Osteoblast (primary cell): ENCODE data around the gene AGTRAP. TPM values are rescaled to one million over a fixed set of nuclear protein-coding genes. Genes with fewer than 3 reads are reported as not detected.

Experiments
- DNase-seq: peaks from one replicate; pipeline ENCODE4 v3.0.0; 2011; ENCODE audit warnings: low spot score, mixed read lengths; ENCODE audit not compliant: insufficient read length; ENCODE audit errors: missing footprints
- H2AFZ ChIP-seq: 2 replicates; pipeline ENCODE4 v1.6.0; 2011; ENCODE audit warnings: mild to moderate bottlenecking, low read length
- H3K27ac ChIP-seq: 2 replicates; pipeline ENCODE4 v1.5.1; 2011; ENCODE audit warnings: mild to moderate bottlenecking, low read depth, low read length, moderate library complexity
- H3K27me3 ChIP-seq: 2 replicates; pipeline ENCODE4 v1.6.0; 2012; ENCODE audit warnings: mild to moderate bottlenecking, control low read depth, inconsistent platforms, low read length, moderate library complexity; ENCODE audit not compliant: insufficient read depth
- H3K36me3 ChIP-seq: 2 replicates; pipeline ENCODE4 v1.5.1; 2011; ENCODE audit warnings: mild to moderate bottlenecking, low read length, control low read depth, moderate library complexity; ENCODE audit not compliant: insufficient read depth
- H3K4me1 ChIP-seq: 2 replicates; pipeline ENCODE4 v1.5.1; 2011; ENCODE audit warnings: mild to moderate bottlenecking, low read length, control low read depth, moderate library complexity; ENCODE audit not compliant: insufficient read depth
- H3K4me2 ChIP-seq: 2 replicates; pipeline ENCODE4 v1.6.0; 2011; ENCODE audit warnings: mild to moderate bottlenecking, low read length; ENCODE audit not compliant: insufficient read depth
- H3K4me3 ChIP-seq: fragments of 200-600 bp; sonication (generic); 3 replicates; pipeline ENCODE4 v1.5.1; 2012; ENCODE audit warnings: mild to moderate bottlenecking, low read length, inconsistent platforms; ENCODE audit not compliant: insufficient read depth
- H3K79me2 ChIP-seq: 2 replicates; pipeline ENCODE4 v1.6.0; 2012; ENCODE audit warnings: mild to moderate bottlenecking, low read length, control low read depth, inconsistent platforms; ENCODE audit not compliant: insufficient read depth
- H3K9me3 ChIP-seq: 2 replicates; pipeline ENCODE4 v1.5.1; 2011; ENCODE audit warnings: low read depth, low read length, control low read depth
- H4K20me1 ChIP-seq: 2 replicates; pipeline ENCODE4 v1.6.0; 2012; ENCODE audit warnings: mild to moderate bottlenecking, low read length, control low read depth; ENCODE audit not compliant: insufficient read depth
- CTCF ChIP-seq: IDR thresholded peaks from 2 replicates; pipeline ENCODE4 v1.5.1; 2011; ENCODE audit warnings: mild to moderate bottlenecking, low read depth, low read length, moderate library complexity; ENCODE audit errors: extremely low read depth
- total RNA-seq: library from RNA; depleted of rRNA; stranded (reverse); fragments of >200 nt; gene quantifications from 2 replicates; pipeline ENCODE4 v1.2.3, GENCODE V29; 2012

The AGTRAP gene
- total RNA-seq, 1 donor = 56.5 TPM

- Histone ChIP-seq H3K27ac (no peak overlapping the region), H3K4me3 (no peak overlapping the region), H4K20me1 (no peaks in the 10 kb centered on the region), H3K4me2 (no peak overlapping the region), H3K36me3 (no peaks in the 10 kb centered on the region), H3K27me3 (peaks cover 60% of the 10 kb centered on the region), H2AFZ (no peak overlapping the region), H3K9me3 (no peaks in the 10 kb centered on the region), H3K79me2 (no peaks in the 10 kb centered on the region), H3K4me1 (no peaks in the 10 kb centered on the region)
- peak; percentile 76 for DNase-seq
- no peak for TF ChIP-seq CTCF
Measured at GRCh38 chr1:11704691-11705475, 31.1 kb upstream of the AGTRAP start.

GRCh38 chr1:11705596-11705995 lies 30.3 kb upstream of the AGTRAP start:
- no peak overlapping the region for H3K4me2 ChIP-seq
- no peaks in the 10 kb centered on the region for H3K79me2 ChIP-seq
- H3K4me1 ChIP-seq = no peaks in the 10 kb centered on the region
- no peak overlapping the region for H3K27ac ChIP-seq
- no peaks in the 10 kb centered on the region for H4K20me1 ChIP-seq
- TF ChIP-seq CTCF = no peak
- no peak overlapping the region for H2AFZ ChIP-seq
- peak; percentile 68 for DNase-seq
- no peak overlapping the region for H3K4me3 ChIP-seq
- no peaks in the 10 kb centered on the region for H3K9me3 ChIP-seq
- H3K27me3 ChIP-seq = peaks cover 57% of the 10 kb centered on the region
- no peaks in the 10 kb centered on the region for H3K36me3 ChIP-seq

GRCh38 chr1:11706292-11706691 lies 29.6 kb upstream of the AGTRAP start:
- Histone ChIP-seq H3K36me3 (no peaks in the 10 kb centered on the region), H2AFZ (no peak overlapping the region), H3K27me3 (peaks cover 51% of the 10 kb centered on the region), H3K4me1 (no peaks in the 10 kb centered on the region), H3K4me3 (no peak overlapping the region), H3K4me2 (no peak overlapping the region), H3K9me3 (no peaks in the 10 kb centered on the region), H3K27ac (no peak overlapping the region), H3K79me2 (no peaks in the 10 kb centered on the region), H4K20me1 (no peaks in the 10 kb centered on the region)
- TF ChIP-seq CTCF = no peak
- no peak for DNase-seq

GRCh38 chr1:11707621-11708276 lies 28.2 kb upstream of the AGTRAP start:
- no peak for TF ChIP-seq CTCF
- H2AFZ ChIP-seq = no peak overlapping the region
- no peak overlapping the region for H3K4me2 ChIP-seq
- H3K4me1 ChIP-seq = no peaks in the 10 kb centered on the region
- no peaks in the 10 kb centered on the region for H3K79me2 ChIP-seq
- peaks cover 48% of the 10 kb centered on the region for H3K27me3 ChIP-seq
- no peak overlapping the region for H3K4me3 ChIP-seq
- no peaks in the 10 kb centered on the region for H3K36me3 ChIP-seq
- no peaks in the 10 kb centered on the region for H4K20me1 ChIP-seq
- H3K9me3 ChIP-seq = no peaks in the 10 kb centered on the region
- no peak overlapping the region for H3K27ac ChIP-seq
- DNase-seq = peak; percentile 76
